HFF-Myc (cell line): ENCODE measurements around the gene SH3D19.

Experiments used
- DNase-seq: peaks from one replicate; pipeline ENCODE4 v3.0.0-alpha.2; 2011; ENCODE audit warnings: low read depth; ENCODE audit errors: extremely low read depth
- H3K4me3 ChIP-seq: replicated peaks from 2 replicates; pipeline ENCODE4 v1.5.1; 2011; ENCODE audit warnings: low read depth, mild to moderate bottlenecking, control low read depth, low read length
- CTCF ChIP-seq: IDR thresholded peaks from 2 replicates; pipeline ENCODE4 v1.5.1; 2012; ENCODE audit warnings: mild to moderate bottlenecking, low read depth, low read length, control low read depth; ENCODE audit errors: missing control alignments

Gene SH3D19

DNA sequence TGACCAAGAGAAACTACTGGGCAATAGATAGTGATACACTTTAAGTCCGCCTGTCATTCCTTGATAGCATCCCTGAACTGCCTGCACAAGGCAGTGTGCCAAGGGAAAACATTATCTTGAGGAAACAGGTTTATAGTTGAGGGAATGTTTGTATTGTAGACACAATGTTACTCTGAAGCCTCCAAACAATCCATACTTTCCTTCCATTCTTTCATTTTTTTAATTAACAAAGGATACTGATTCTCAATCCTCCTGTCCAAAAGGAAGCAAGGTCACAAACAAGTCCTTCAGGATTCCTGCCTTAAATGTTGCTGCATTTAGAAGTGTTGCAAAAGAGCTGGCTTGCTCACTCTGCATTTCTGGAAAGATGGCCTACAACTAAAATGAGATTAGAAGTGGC is 110.1 kb downstream of the SH3D19 start:
- DNase-seq = no peak
- no peak for TF ChIP-seq CTCF
- H3K4me3 ChIP-seq = no peak overlapping the region

- no peak for DNase-seq
- no peak for TF ChIP-seq CTCF
- H3K4me3 ChIP-seq = no peak overlapping the region
Observed at GRCh38 chr4:151207868-151208267, 117.5 kb downstream of the SH3D19 start.

- no peak for DNase-seq
- H3K4me3 ChIP-seq = no peak overlapping the region
- no peak for TF ChIP-seq CTCF
Observed at GRCh38 chr4:151207186-151207585, 118.2 kb downstream of the SH3D19 start.

DNA sequence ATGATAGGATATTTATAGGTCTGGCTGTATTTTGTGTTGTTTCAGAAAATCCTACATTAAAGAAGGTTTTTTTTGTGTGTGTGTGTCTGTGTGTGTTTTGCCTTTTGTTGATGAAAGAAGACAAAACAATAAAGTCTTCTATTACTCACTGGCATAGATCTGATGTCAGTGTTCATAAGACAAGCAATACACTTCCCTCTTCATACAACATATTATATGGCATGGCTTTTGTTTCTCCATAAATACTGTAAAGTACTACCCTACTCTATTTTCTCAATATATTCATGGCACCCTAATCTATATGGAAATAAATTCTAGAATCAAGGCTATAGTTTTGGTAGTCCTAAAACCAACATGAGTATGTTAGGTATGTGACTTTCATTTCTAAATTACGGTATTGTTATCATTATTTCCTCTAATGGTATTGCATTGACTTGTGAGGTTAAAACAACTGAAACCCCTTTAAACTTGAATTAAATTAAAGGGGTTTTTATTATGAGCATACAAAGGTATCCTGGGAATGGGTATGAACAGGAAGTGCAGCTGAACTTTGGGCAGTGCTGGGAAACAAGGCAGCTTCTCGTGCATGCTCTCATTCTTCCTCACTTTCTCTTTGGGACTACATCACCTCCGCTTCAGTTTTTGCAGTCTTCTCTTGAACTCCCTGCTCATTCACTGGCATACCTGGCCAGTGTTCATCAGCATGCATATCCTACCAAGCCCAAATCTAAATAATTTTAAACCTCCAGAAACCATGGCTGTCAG is 119.0 kb downstream of the SH3D19 start:
- H3K4me3 ChIP-seq = no peak overlapping the region
- no peak for DNase-seq
- TF ChIP-seq CTCF = no peak

GRCh38 chr4:151205722-151206121 is 119.7 kb downstream of the SH3D19 start:
- no peak overlapping the region for H3K4me3 ChIP-seq
- TF ChIP-seq CTCF = no peak

DNA sequence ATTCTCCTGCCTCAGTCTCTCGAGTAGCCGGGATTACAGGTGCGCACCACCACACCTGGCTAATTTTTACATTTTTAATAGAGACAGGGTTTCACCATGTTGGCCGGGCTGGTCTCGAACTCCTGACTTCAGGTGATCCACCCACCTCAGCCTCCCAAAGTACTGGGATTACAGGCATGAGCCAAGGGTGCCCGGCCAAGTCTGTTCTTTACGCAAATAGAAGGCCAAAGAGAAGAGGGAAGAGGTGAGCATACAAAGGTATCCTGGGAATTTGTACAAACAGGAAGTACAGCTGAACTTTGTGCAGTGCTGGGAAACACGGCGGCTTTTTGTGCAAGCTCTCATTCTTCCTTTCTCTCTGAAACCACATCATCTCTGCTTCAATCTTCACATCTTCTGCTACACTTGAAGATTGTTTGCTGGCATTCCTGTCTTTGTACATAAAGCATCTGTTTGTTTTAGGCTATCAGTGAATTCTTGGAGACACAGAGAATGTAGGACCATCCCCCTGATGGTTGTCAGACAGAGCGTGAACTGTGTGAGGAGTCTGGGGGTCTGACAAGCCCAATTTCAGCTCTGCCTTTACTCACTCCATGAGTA is 120.4 kb downstream of the SH3D19 start:
- no peak for TF ChIP-seq CTCF
- no peak overlapping the region for H3K4me3 ChIP-seq
- no peak for DNase-seq

More at GRCh38 chr4:151205722-151206121, 119.7 kb downstream of the SH3D19 start:
- DNase-seq = no peak
